OCI-LY7 (cell line): ENCODE data around the gene PTPN13.

ENCODE experiments used
- CTCF ChIP-seq: fragments of 200-600 bp; sonication (generic); conservative IDR thresholded peaks from 2 replicates; pipeline ENCODE4 v1.5.1; 2014; ENCODE audit warnings: mild to moderate bottlenecking, antibody characterized with exemption, low read length, moderate library complexity, mixed read lengths
- EZH2phosphoT487 ChIP-seq: fragments of 200-600 bp; sonication (generic); IDR thresholded peaks from 2 replicates; pipeline ENCODE4 v1.6.1; 2018; ENCODE audit warnings: low read depth, borderline replicate concordance, mild to moderate bottlenecking, mixed run types, antibody characterized with exemption, low read length, moderate library complexity, mixed read lengths

- TF ChIP-seq CTCF, result no peak
- no peak for TF ChIP-seq EZH2phosphoT487
Observed at GRCh38 chr4:86554646-86555045, 39.5 kb upstream of the PTPN13 start.
